Right lung (tissue), 5 donors: ENCODE results near the gene IL17B. TPM values are rescaled to one million over a fixed set of nuclear protein-coding genes. Genes with fewer than 3 reads are reported as not detected.

Experiments
- DNase-seq, 2 donors: peaks; one replicate each; pipeline ENCODE4 v3.0.0-alpha.2; 2013
- polyA plus RNA-seq, 5 donors: library from polyadenylated mRNA; unstranded; fragments of 120-200 nt; gene quantifications; one replicate each; pipeline versions ENCODE4 v1.2.1 to v1.2.3, GENCODE V29; 2013; ENCODE audit warnings: inconsistent platforms in 1 of 5, low replicate concordance in 1 of 5; ENCODE audit not compliant: insufficient read length in 5 of 5, insufficient read depth in 1 of 5

IL17B gene
- polyA plus RNA-seq, 5 donors, result 0.62 to 20.7 (median 1.1) TPM

GRCh38 chr5:149325166-149325735, 53.8 kb downstream of the IL17B start:
- no peak for DNase-seq

GRCh38 chr5:149324641-149325040, 54.5 kb downstream of the IL17B start:
- no peak for DNase-seq

Other genes starting within 250 kb of the IL17B start
- 100 to 1,000 TPM in 4 of 5 donors, 10 to 100 TPM in 1; 85.6 to 123 (median 104) TPM for gene ABLIM3, start 237.8 kb downstream of the IL17B start, polyA plus RNA-seq
- gene AFAP1L1, start 107.4 kb downstream of the IL17B start, polyA plus RNA-seq, result 10 to 100 TPM; 35.7 to 40.9 (median 39.5) TPM
- gene GRPEL2, start 33.8 kb downstream of the IL17B start, polyA plus RNA-seq, result 10 to 100 TPM; 14.8 to 30.8 (median 24.5) TPM
- 10 to 100 TPM; 14.8 to 16.7 (median 15.0) TPM for gene PCYOX1L, start 21.2 kb downstream of the IL17B start, polyA plus RNA-seq
- 100 to 1,000 TPM; 155 to 224 (median 206) TPM for gene CSNK1A1, start 172.1 kb upstream of the IL17B start, polyA plus RNA-seq
- 1 to 10 TPM; 4.2 to 6.2 (median 5.2) TPM for gene ARHGEF37, start 202.2 kb upstream of the IL17B start, polyA plus RNA-seq